GM20000 (cell line): ENCODE results near the gene HMGXB4.
"Not testable (repeated sequence)": the region's sequence is repeated elsewhere in the genome, so short reads cannot be mapped to it uniquely, and the experiment has no call there.

Experiments
- DNase-seq: peaks from one replicate; pipeline ENCODE4 v3.0.0; 2012; ENCODE audit warnings: low spot score
- CTCF ChIP-seq: IDR thresholded peaks from 2 replicates; pipeline ENCODE4 v1.5.1; 2012; ENCODE audit warnings: mild to moderate bottlenecking, control low read depth; ENCODE audit errors: extremely low read depth, missing control alignments

HMGXB4 gene

GRCh38 chr22:35229865-35230264 is 27.4 kb upstream of the HMGXB4 start:
- DNase-seq = no peak
- no peak for TF ChIP-seq CTCF

GRCh38 chr22:35230417-35230816 is 26.9 kb upstream of the HMGXB4 start:
- no peak for TF ChIP-seq CTCF
- no peak for DNase-seq

- no peak for TF ChIP-seq CTCF
- DNase-seq = no peak
Measured at GRCh38 chr22:35230839-35231584, 26.3 kb upstream of the HMGXB4 start.

GRCh38 chr22:35231585-35232084 is 25.7 kb upstream of the HMGXB4 start:
- peak; percentile 75 for DNase-seq
- TF ChIP-seq CTCF = peak; percentile 94

- not testable (repeated sequence) for DNase-seq
Measured at GRCh38 chr22:35238749-35239148, 18.5 kb upstream of the HMGXB4 start.

GRCh38 chr22:35244507-35244906 is 12.8 kb upstream of the HMGXB4 start:
- not testable (repeated sequence) for DNase-seq

- no peak for DNase-seq
- no peak for TF ChIP-seq CTCF
Measured at GRCh38 chr22:35250156-35250555, 7.1 kb upstream of the HMGXB4 start.

GRCh38 chr22:35253946-35254345 is 3.3 kb upstream of the HMGXB4 start:
- no peak for TF ChIP-seq CTCF
- DNase-seq = no peak
